ENCODE results near the gene GSTM5. TPM values are rescaled to one million over a fixed set of nuclear protein-coding genes. Genes with fewer than 3 reads are reported as not detected.

The GSTM5 gene
- total RNA-seq, 1 donor from 2014 or later, result not detected

GRCh38 chr1:109762821-109763645 lies 51.0 kb downstream of the GSTM5 start:
- Histone ChIP-seq H3K36me3 (ENCODE audit: insufficient read depth, low read length) (no peaks in the 10 kb centered on the region), H3K4me3 (ENCODE audit: insufficient read depth, low read depth, low read length) (no peak overlapping the region), H3K27ac (ENCODE audit: low read depth, low read length) (peak overlapping the region; percentile 12), H3K4me2 (ENCODE audit: low read length) (no peak overlapping the region), H4K20me1 (ENCODE audit: insufficient read depth, low read length) (no peaks in the 10 kb centered on the region), H2AFZ (ENCODE audit: low read depth, low read length) (peak overlapping the region; percentile 60), H3K9me3 (ENCODE audit: insufficient read depth, low read depth, low read length) (no peaks in the 10 kb centered on the region), H3K27me3 (ENCODE audit: insufficient read depth, low read length) (no peaks in the 10 kb centered on the region), H3K79me2 (ENCODE audit: insufficient read depth, low read length) (no peaks in the 10 kb centered on the region), H3K9ac (ENCODE audit: low read length) (no peak overlapping the region), H3K4me1 (ENCODE audit: insufficient read depth, low read length) (peaks cover 7% of the 10 kb centered on the region)
- peaks cover 7% of the 10 kb centered on the region for H3K36me3 Mint-ChIP-seq (ENCODE audit: low read depth, unreplicated experiment)
- peak; percentile 68 for DNase-seq (ENCODE audit: low read depth)
- peaks cover 2% of the 10 kb centered on the region for H3K4me1 Mint-ChIP-seq (ENCODE audit: low read depth, unreplicated experiment)
- H3K4me3 Mint-ChIP-seq (ENCODE audit: unreplicated experiment), result no peak overlapping the region
- H3K9me3 Mint-ChIP-seq (ENCODE audit: unreplicated experiment), result peaks cover 2% of the 10 kb centered on the region
- no peak for FAIRE-seq
- TF ChIP-seq EZH2 (IDR thresholded peaks at IDR 0.05; ENCODE audit: insufficient read depth, low read length) (no peak), CTCF (IDR thresholded peaks at IDR 0.05; ENCODE audit: insufficient read depth, low read depth, low read length) (no peak)
- peaks cover 29% of the 10 kb centered on the region for H3K27me3 Mint-ChIP-seq (ENCODE audit: low read depth, unreplicated experiment)
- H3K27ac Mint-ChIP-seq (ENCODE audit: unreplicated experiment), result no peak overlapping the region

GRCh38 chr1:109763646-109764415 lies 51.8 kb downstream of the GSTM5 start, which contains the start of gene EPS8L3:
EPS8L3 (minus strand) TSS chr1:109763923; CDS start chr1:109761749, 2,174 bp downstream.
- H3K4me1 ChIP-seq (ENCODE audit: insufficient read depth, low read length), result peaks cover 7% of the 10 kb centered on the region
- H3K27ac ChIP-seq (ENCODE audit: low read depth, low read length), result peak within 1 kb of the TSS; percentile 12
- no peaks in the 10 kb centered on the region for H3K79me2 ChIP-seq (ENCODE audit: insufficient read depth, low read length)
- no peak within 1 kb of the TSS for H3K4me3 ChIP-seq (ENCODE audit: insufficient read depth, low read depth, low read length)
- Mint-ChIP-seq H3K27ac (ENCODE audit: unreplicated experiment) (no peak within 1 kb of the TSS), H3K36me3 (ENCODE audit: low read depth, unreplicated experiment) (peaks cover 7% of the 10 kb centered on the region), H3K4me3 (ENCODE audit: unreplicated experiment) (no peak within 1 kb of the TSS), H3K27me3 (ENCODE audit: low read depth, unreplicated experiment) (peaks cover 29% of the 10 kb centered on the region), H3K4me1 (ENCODE audit: low read depth, unreplicated experiment) (peaks cover 2% of the 10 kb centered on the region), H3K9me3 (ENCODE audit: unreplicated experiment) (peaks cover 2% of the 10 kb centered on the region)
- no peak within 1 kb of the TSS for H3K4me2 ChIP-seq (ENCODE audit: low read length)
- FAIRE-seq, result no peak
- H2AFZ ChIP-seq (ENCODE audit: low read depth, low read length), result peak within 1 kb of the TSS; percentile 60
- H4K20me1 ChIP-seq (ENCODE audit: insufficient read depth, low read length), result no peaks in the 10 kb centered on the region
- no peaks in the 10 kb centered on the region for H3K27me3 ChIP-seq (ENCODE audit: insufficient read depth, low read length)
- no peak for DNase-seq (ENCODE audit: low read depth)
- no peak for TF ChIP-seq CTCF (IDR thresholded peaks at IDR 0.05; ENCODE audit: insufficient read depth, low read depth, low read length)
- TF ChIP-seq EZH2 (IDR thresholded peaks at IDR 0.05; ENCODE audit: insufficient read depth, low read length), result no peak
- H3K9ac ChIP-seq (ENCODE audit: low read length), result no peak within 1 kb of the TSS
- no peaks in the 10 kb centered on the region for H3K36me3 ChIP-seq (ENCODE audit: insufficient read depth, low read length)
- H3K9me3 ChIP-seq (ENCODE audit: insufficient read depth, low read depth, low read length), result no peaks in the 10 kb centered on the region
